T47D (cell line): ENCODE results near the gene MTFR1L.

Source experiments
- DNase-seq, 2 experiments: peaks; one replicate each; pipeline versions ENCODE4 v3.0.0 to v3.0.0-alpha.2; 2011 to 2012; ENCODE audit warnings: low read depth in 1 of 2, low spot score in 1 of 2
- JUND ChIP-seq: IDR thresholded peaks from 2 replicates; pipeline ENCODE4 v1.6.1; 2012; ENCODE audit warnings: low read depth
- in situ Hi-C: cut with HindIII; loops from 2 replicates; pipeline ENCODE4 v1.10.0; 2016; ENCODE audit warnings: low sequenced_read_pairs, low pct_unique_long_range_greater_than_20kb

The MTFR1L gene

DNA sequence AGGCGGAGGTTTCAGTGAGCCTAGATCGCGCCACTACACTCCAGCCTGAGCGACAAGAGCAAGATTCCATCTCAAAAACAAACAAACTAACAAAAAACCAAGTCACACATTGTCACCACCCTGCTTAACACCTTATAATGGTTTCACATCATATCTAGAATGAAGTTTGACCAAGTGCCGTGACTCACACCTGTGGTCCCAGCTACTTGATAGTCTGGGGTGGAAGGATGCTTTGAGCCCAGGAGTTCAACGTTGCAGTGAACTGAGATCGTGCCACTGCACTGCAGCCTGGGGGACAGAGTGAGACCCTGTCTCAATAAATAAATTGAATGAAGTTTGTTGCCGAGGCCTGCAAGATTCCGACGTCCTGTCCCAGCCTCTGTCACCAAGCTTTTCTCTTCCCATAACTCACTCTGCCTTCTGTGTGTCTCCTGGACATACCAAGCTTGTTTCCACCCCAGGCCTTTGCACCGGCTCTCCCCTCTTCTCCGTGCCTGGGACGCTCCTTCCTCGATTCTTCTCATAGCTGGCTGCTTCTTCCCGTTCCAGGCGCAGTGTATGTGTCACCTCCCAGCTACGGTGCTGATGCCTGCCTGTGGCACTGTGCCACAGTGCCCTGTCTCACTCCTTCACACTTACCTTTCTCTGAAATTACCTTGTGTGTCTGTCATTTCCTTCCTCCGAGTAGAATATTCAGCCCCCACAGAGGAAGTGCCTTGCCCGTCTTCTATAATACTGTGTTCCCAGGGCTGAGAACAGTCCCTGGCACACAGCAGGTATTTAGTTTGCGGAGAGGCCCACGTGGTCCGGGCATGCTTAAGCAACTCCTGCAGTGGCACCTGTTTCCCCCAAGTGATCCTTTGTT, 23.6 kb upstream of the MTFR1L start:
- no peak for TF ChIP-seq JUND
- in situ Hi-C loops, result no loop called here
- no peak for DNase-seq

DNA sequence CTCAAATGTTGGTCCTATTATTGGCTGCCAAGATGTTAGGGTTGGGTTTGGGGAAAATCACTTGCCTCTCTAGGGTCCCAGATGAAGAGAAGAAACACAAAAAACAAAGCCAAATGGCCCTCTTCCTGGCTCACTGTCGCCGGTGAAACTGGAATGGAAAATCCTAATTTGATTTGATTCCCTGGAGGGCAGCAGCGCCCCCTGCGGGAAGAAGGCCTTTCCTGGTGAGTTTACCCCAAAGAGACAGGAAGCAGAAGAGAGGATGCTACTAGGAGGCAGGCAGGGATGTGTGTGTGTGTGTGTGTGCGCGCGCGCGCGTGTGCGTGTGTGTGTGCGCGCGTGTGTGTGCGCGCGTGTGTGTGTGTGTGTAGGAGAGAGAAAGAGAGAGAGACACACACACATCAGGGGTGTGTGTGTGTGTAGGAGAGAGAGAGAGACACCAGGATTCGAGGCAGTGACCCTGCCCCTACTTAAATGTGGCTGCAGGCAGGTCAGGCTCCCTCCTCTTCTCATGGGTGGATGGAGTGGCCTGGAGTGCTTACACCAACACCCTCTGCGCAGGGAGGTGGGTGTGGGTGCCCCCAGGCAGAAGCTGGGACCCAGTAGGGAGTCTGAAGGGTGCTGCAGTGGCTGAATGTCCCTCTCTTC, 22.8 kb upstream of the MTFR1L start:
- in situ Hi-C loops, result no loop called here
- peak; percentile 72 to 86 for DNase-seq
- TF ChIP-seq JUND, result no peak

DNA sequence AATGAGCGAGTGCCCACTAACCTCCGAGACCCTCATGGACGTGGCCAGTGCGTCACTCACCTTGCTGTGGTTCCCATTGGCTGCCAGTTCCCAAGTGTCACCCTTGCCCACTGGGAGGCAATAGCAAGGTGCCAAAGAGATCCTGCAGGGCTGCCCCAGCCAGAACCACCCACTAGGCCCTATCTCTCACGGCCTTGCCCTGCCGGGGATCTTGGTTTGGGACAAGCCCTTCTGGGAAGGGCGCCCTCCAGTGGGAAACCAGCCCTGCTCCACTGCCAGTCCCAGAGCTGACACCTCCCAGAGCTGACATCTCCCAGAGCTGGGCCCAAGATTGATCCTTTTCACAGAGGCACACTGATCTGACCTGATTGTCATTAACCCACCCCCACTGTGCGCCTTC, 21.8 kb upstream of the MTFR1L start:
- in situ Hi-C loops, result no loop called here
- no peak for TF ChIP-seq JUND
- DNase-seq, result peak in 1 of 2 experiments; percentile 46

DNA sequence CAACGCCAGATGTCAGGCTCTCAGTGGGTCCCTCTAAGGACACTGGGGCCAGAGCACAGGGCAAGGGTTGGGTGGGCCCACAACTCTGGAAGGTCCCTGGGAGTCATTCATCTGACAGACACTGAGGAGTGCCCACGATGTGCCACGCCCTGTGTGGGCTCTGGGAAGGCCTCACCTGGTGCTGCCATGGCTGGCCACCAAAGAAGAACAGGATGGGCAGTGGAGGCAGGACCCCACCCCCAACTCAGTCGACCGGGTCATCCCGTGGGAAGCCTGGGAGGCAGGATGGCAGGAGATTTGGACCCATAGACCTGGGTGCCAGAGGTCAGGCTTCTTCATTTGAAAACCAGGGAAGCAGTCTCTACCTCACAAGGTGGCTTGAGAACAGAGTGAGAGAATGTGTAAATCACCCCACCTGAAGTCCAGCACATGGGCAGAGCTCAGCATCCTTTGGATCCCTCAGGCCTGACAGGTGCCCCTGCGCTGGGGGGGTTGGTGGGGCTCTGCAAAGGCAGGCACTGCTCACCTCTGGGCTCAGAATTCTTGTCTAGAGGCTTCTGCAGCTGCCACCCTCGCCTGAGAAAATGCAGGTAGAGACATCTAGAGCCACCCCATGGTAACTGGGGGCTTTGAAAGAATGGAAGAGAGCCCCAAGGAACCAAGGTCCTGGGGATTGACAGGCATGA, 20.9 kb upstream of the MTFR1L start:
- in situ Hi-C loops, result no loop called here
- TF ChIP-seq JUND, result no peak
- no peak for DNase-seq

DNA sequence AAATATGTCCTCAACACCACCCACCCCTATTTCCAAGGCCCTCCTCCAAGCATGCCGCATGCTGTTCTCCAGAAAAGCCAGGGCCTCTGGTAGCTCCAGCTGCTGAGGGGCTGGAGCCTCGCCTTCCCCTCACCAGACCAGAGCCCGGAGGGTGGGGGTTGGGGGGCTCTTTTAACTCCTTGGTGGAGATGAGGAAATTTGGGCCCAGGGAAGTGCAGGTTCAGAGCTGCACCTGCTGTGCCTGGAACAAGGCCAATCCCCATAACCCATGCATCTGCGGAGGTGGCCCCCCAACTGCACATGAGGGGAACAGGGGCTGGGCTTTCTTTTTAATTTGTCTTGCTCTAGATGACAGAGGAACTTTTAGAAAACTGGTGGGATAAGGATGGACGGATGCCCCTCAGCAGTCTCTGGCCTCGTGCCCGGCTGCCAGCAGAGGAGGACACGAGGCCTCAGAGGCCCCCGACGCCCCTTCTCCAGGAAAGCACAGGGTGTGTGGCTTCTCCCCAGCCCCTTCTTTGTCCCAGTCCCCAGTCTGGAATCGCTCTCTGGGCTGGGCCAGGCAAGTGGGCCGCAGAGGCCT, 20.3 kb upstream of the MTFR1L start:
- in situ Hi-C loops, result no loop called here

DNA sequence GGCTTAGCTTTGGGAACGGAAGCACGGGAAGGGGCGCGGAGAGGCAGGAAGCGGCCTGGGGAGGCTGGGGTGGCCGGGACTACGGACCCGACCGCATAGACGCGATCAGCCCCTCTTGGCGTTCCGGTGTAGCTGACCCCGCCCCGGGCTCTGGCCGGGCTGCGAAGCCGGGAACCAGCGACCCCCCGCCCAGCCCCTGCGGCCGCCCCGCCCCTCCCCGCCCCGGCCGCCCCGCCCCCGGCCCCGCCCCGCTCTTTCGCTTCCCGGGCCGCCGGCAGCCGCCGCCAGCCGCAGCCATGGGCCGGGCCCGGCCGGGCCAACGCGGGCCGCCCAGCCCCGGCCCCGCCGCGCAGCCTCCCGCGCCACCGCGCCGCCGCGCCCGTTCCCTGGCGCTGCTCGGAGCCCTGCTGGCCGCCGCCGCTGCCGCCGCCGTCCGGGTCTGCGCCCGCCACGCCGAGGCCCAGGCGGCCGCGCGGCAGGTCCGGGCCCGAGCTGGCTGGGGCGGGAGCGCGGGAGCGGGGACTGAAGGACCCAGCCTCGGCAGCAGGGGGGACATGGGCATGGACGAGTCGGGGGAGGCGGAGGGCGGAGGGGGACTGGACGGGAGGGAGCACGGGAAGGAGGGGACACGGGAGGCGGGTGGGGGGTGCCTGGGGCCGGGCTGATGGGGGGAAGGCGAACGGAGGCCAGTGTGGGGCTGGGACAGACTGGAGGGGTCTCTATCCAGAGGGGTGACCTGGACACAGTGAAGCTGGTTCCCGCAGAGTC, 19.6 kb upstream of the MTFR1L start, which contains the start of gene SELENON:
TSS of gene SELENON (plus strand) at position 259 of the 768 bp plus-strand sequence. CDS start at position 297, 38 bp downstream.
- peak in 1 of 2 experiments; percentile 80 for DNase-seq
- in situ Hi-C loops, result no loop called here
- no peak for TF ChIP-seq JUND

More for the DNA sequence above, 20.3 kb upstream of the MTFR1L start:
- TF ChIP-seq JUND, result no peak
- DNase-seq, result no peak

DNA sequence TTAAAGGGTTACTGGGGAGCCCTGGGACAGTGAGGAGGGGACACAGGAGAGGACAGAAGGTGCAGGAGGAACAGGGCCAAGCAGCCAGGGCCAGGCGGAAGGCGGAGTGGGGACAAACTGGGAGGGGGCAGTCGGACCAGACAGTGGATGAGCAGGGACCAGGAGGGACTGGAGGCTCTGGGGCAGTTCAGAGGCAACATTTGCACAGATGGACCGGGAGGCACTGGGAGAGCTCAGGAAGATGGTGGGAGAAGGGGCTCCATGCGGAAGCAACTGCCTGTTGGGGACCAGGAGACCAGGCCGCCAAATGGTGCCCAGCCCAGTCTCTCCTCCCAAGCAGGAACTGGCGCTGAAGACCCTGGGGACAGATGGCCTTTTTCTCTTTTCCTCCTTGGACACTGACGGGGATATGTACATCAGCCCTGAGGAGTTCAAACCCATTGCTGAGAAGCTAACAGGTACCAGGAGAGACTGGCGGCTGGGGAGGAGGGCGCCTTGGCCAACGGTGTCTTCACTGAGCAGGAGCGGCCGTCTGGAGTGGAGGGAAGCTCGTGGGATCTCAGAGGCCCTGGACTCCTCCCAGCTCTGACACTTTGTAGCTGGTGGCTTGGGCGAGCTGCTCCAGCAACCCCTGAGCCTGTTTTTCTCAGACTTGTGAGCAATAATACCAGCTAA, 18.9 kb upstream of the MTFR1L start:
- TF ChIP-seq JUND, result no peak
- in situ Hi-C loops, result no loop called here
- DNase-seq, result no peak

DNA sequence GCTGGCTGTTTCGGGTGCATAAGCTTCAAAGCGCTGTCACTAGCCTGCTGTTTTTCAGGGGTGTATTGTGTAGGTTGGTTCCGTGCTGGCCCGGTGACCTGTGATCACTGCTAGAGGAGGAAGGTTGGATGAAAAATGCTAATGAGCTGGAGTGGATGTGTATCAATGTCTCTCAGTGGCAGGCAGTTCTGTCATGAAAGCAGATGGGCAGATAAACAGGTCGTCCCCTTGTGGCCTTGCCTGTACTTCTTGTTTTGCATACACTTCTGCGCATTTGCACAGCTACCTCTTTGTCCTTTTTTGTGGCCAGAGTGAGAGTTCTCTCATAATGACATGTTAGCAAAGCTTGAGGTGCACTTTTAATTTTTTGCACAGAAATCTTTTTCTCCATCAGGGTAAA, 16.8 kb upstream of the MTFR1L start:
- in situ Hi-C loops, result no loop called here
- TF ChIP-seq JUND, result no peak
- DNase-seq, result no peak

DNA sequence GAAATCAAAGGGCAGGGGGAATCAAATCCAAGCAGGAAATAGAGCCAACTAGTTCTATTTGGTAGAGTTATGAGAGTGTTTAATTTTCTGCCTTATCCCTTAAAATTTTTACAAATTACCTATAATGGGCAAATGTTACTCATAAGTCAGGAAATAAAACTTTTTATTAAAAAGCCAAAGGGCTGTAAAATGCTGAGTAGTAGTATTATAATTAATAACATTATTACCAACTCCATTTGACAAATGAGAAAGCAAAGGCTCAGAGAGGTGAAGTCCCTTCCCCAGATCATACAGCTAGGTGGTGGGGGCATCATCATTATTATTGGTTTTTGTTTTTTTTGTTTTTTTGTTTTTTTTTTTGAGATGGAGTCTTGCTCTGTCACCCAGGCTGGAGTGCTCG, 16.4 kb upstream of the MTFR1L start:
- TF ChIP-seq JUND, result no peak
- in situ Hi-C loops, result no loop called here
- no peak for DNase-seq

DNA sequence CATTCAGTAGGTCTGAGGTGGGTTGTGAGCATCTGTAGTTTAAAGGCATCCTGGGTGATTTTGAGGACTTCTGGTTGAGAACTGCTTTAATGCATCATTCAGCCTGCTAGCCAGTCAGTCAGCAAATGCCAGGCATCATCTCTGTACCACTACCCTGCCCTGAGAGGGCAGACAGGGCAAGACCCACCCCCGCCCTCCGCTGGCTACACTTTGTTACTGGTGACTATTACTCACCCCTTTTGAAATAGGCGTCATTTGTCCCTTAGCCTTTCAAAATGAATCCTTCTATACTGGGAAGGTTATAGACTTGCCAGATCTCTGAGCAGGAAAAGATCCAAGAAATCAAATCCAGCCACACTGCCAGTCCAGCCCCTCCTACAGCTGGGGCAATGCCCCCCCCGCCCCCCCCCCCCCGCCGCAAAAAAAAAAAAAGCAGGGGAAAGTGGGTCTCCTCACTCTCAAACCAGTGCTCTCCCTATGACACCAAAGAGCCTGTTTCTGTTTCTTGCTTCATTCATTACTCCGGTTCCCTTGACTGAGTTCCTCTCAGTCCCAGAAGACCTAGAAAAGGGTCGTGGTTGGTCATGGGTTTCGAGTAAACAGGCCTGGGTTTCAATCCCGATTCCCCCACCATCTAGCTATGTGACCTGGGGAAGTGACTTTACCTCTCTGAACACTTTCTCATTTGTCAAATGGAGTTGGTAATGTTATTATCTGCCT, 15.3 kb upstream of the MTFR1L start:
- in situ Hi-C loops, result no loop called here
- no peak for DNase-seq
- TF ChIP-seq JUND, result no peak
